Tibial artery (tissue), 4 donors: ENCODE data around the gene SLC38A10.
"Not testable (repeated sequence)": the region's sequence is repeated elsewhere in the genome, so short reads cannot be mapped to it uniquely, and the experiment has no call there.

ENCODE experiments used
- DNase-seq, 2 donors: peaks; one replicate each; pipeline ENCODE4 v3.0.0-alpha.2; 2019
- H3K27ac ChIP-seq, 2 donors: fragments of 200-600 bp; sonication (generic) in 1 of 2; 1 replicate in 1 of 2; 2 replicates in 1 of 2; pipeline ENCODE4 v1.5.1; 2018 to 2019; ENCODE audit warnings: mild to moderate bottlenecking in 1 of 2
- H3K27me3 ChIP-seq, 2 donors: fragments of 200-600 bp; sonication (generic) in 1 of 2; one replicate each; pipeline versions ENCODE4 v1.5.1 to v1.6.0; 2016 to 2019
- H3K36me3 ChIP-seq, 3 donors: fragments of 200-600 bp; sonication (generic) in 2 of 3; one replicate each; pipeline ENCODE4 v1.5.1; 2016 to 2019; ENCODE audit warnings: mild to moderate bottlenecking in 2 of 3
- H3K4me1 ChIP-seq, 4 donors: fragments of 200-600 bp; sonication (generic) in 2 of 4; 1 replicate in 3 of 4; 2 replicates in 1 of 4; pipeline ENCODE4 v1.5.1; 2016 to 2019
- H3K4me3 ChIP-seq, 2 donors: fragments of 200-600 bp; sonication (generic) in 1 of 2; 1 replicate in 1 of 2; 2 replicates in 1 of 2; pipeline ENCODE4 v1.5.1; 2018 to 2019; ENCODE audit warnings: mild to moderate bottlenecking in 2 of 2
- H3K9me3 ChIP-seq, 3 donors: fragments of 200-600 bp; sonication (generic) in 1 of 3; one replicate each; pipeline ENCODE4 v1.5.1; 2016 to 2019
- CTCF ChIP-seq, 2 experiments: fragments of 200-600 bp in 1 of 2; fragments of 450-650 bp in 1 of 2; IDR thresholded peaks; one replicate each; pipeline ENCODE4 v1.5.1; 2017 to 2019; ENCODE audit warnings: antibody characterized with exemption in 2 of 2, mild to moderate bottlenecking in 1 of 2, moderate library complexity in 1 of 2
- intact Hi-C: fragments of 100-400 bp; cut with DNase I; formaldehyde crosslinking; loops from one replicate; pipeline ENCODE4 v1.15.0; 2023; ENCODE audit warnings: low total_unique reads

The SLC38A10 gene

GRCh38 chr17:81311946-81312345 is 16.8 kb upstream of the SLC38A10 start:
- no peaks in the 10 kb centered on the region for H3K36me3 ChIP-seq
- H3K4me3 ChIP-seq = no peak overlapping the region
- H3K9me3 ChIP-seq = no peaks in the 10 kb centered on the region
- no peak overlapping the region for H3K27ac ChIP-seq
- peaks cover 0 to 17% (median 13%) of the 10 kb centered on the region in 4 donors for H3K4me1 ChIP-seq
- peaks cover 0 to 49% of the 10 kb centered on the region in 2 donors for H3K27me3 ChIP-seq
- intact Hi-C loops = no loop called here
- no peak for DNase-seq
- no peak for TF ChIP-seq CTCF (IDR thresholded peaks at IDR 0.05)

DNA sequence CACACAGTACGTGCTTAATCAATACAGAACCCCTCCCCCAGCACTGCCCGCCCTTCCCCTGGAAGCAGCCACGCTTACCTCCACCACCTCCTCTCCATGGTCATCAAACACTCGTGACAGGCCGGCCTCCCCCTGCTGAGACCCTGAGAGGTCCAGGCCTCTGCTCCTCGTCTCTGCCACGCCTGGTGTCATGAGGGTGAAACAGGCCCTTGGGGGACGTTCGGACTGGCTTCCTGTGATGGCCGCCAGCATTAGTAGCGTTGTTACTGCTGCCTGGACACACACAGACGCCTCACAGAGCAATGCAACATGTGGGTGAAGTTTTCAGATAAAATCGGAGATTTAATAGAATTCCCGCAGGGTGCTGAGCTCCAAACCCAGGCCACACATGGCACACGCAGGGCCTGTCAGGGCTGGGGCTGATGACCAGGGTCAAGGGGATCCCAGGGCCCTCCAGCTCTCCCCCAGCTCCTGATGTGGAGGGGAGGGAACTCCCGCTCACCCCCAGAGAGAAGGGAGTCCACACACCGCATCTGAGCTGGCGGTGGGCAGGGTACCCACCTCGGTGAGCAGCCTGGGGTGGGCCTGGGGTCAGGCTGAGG is 15.9 kb upstream of the SLC38A10 start:
- no peak overlapping the region for H3K27ac ChIP-seq
- DNase-seq = no peak
- no peaks in the 10 kb centered on the region for H3K36me3 ChIP-seq
- H3K27me3 ChIP-seq = peaks cover 0 to 53% of the 10 kb centered on the region in 2 donors
- H3K4me3 ChIP-seq = no peak overlapping the region
- intact Hi-C loops = no loop called here
- TF ChIP-seq CTCF (IDR thresholded peaks at IDR 0.05) = no peak
- peaks cover 0 to 17% (median 13%) of the 10 kb centered on the region in 4 donors for H3K4me1 ChIP-seq
- H3K9me3 ChIP-seq = no peaks in the 10 kb centered on the region

DNA sequence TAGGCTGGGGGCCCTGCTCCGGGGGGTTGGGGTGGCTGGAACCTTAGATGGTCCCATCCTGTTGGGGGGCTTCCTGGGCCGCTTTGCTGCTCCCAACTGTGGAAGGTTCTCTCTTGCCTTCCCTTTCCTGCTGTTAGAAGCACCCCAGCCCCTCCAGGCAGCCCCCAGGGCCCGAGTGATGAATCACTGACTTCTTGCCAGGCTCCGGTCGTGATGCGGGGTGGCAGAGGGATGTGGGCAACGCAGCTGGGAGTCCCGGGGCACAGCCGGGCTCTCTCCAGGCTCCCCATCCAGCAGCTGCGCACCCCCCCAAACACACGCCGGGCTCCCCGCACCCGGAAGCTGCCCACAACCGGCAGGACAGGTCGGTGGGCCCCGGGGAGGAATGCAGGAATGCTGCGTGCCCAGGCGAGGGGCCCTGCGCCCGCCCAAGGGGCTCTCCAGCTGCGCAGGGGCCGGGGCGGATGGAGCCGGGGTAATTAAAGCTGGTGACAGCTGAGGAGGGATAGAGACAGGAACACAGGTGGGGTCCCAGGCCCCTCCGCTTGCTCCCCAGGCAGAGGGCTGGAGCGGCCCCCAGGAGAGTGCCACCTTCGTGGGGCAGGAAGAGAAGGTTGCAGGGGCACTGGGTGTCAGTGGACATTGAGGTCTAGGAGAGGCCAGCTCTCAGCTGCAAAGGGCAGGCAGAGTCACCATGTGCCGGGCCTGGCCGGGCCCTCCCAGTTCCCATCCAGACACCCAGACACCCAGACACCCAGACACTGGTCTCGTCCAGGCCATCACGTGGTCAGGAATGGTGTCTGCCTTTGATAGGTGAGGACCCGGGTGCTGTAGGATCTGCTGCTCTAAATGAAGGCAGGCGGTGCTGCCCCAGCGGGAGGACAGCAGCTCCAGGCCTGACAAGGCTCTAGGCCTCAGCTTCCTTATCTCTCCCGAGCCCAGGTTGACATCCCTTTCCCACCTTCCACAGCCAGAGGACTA is 15.0 kb upstream of the SLC38A10 start:
- Histone ChIP-seq H3K27ac (no peak overlapping the region), H3K4me3 (no peak overlapping the region), H3K9me3 (no peaks in the 10 kb centered on the region), H3K36me3 (no peaks in the 10 kb centered on the region), H3K4me1 (peaks cover 0 to 17% (median 13%) of the 10 kb centered on the region in 4 donors), H3K27me3 (peaks cover 0 to 52% of the 10 kb centered on the region in 2 donors)
- no peak for TF ChIP-seq CTCF (IDR thresholded peaks at IDR 0.05)
- DNase-seq = no peak
- intact Hi-C loops = no loop called here

- peaks cover 0 to 54% of the 10 kb centered on the region in 2 donors for H3K27me3 ChIP-seq
- peak; percentile 35 to 52 for TF ChIP-seq CTCF (IDR thresholded peaks at IDR 0.05)
- no peak overlapping the region for H3K27ac ChIP-seq
- peak; percentile 93 for DNase-seq
- no peaks in the 10 kb centered on the region for H3K36me3 ChIP-seq
- intact Hi-C loops = no loop called here
- peak overlapping the region; percentile 27 to 31 for H3K4me3 ChIP-seq
- H3K9me3 ChIP-seq = no peaks in the 10 kb centered on the region
- H3K4me1 ChIP-seq = peaks cover 0 to 17% (median 13%) of the 10 kb centered on the region in 4 donors
Measured at GRCh38 chr17:81309140-81309858, 14.2 kb upstream of the SLC38A10 start.

DNA sequence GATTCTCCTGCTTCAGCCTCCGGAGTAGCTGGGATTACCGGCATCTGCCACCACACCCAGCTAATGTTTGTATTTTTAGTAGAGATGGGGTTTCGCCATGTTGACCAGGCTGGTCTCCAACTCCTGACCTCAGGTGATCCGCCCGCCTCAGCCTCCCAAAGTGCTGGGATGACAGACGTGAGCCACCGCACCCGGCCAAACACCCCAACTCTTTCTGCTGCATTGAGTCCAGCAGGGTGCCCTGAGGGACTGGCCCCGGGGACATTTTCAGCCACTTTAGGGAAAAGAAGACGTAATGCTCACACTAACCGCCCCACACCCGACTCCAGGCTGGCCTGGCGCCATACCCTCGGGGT is 13.7 kb upstream of the SLC38A10 start:
- H3K9me3 ChIP-seq, H3K36me3 ChIP-seq, intact Hi-C loops, DNase-seq, H3K27ac ChIP-seq: not testable (repeated sequence)
- Histone ChIP-seq H3K4me3 (peak overlapping the region; percentile 27 to 31), H3K27me3 (peaks cover 0 to 52% of the 10 kb centered on the region in 2 donors), H3K4me1 (peaks cover 0 to 17% (median 13%) of the 10 kb centered on the region in 4 donors)
